HepG2 (cell line): Measurements from ENCODE around the gene CAMTA1. TPM values are rescaled to one million over a fixed set of nuclear protein-coding genes. Genes with fewer than 3 reads are reported as not detected.

Experiments
- ATAC-seq: fragments of 200-7000 bp; cut with Tn5 transposase; 3 replicates; pipeline ENCODE4 v1.9.1; 2020; ENCODE audit warnings: mild to moderate bottlenecking, moderate library complexity
- BruUV-seq: library from RNA; stranded (reverse); fragments of 400-500 nt; replicated peaks from 2 replicates; lab custom pipeline; 2021; lab: Mats Ljungman, UMichigan
- CTCF ChIA-PET: fragments of 300-600 bp; formaldehyde crosslinking; extraction: SDS; loops from one replicate; lab custom pipeline; 2021; ENCODE audit warnings: low total read pairs, inconsistent platforms, low intra/inter-chr PET ratio; lab: Yijun Ruan, JAX
- POLR2A ChIA-PET: fragments of 350-600 bp; sonication (Branson Sonifier 250); formaldehyde crosslinking; loops from one replicate; lab custom pipeline; 2020; ENCODE audit warnings: antibody characterized with exemption, inconsistent platforms; lab: Yijun Ruan, JAX
- DNase-seq: peaks from one replicate; pipeline ENCODE4 v3.0.0-alpha.2; 2015; ENCODE audit warnings: low spot score
- FAIRE-seq: peaks from 3 replicates; lab custom pipeline; 2011; peaks lifted over from hg19 to GRCh38; lab: Jason Lieb, UNC
- H2AFZ ChIP-seq: one replicate; pipeline ENCODE4 v1.6.1; 2011; ENCODE audit warnings: low read length, inconsistent platforms
- H3K27ac ChIP-seq: fragments of 300-600 bp; 3 replicates; pipeline ENCODE4 v1.8.0; 2011; ENCODE audit warnings: mixed run types, mild to moderate bottlenecking, mixed read lengths, low read length, inconsistent platforms; ENCODE audit not compliant: insufficient read depth; ENCODE audit errors: extremely low read length
- H3K27me3 ChIP-seq, 2 experiments: fragments of 200-600 bp in 1 of 2; 2 replicates in 1 of 2; 3 replicates in 1 of 2; pipeline versions ENCODE4 v1.6.0 to v1.8.0; 2011; ENCODE audit warnings: low read length in 2 of 2, mild to moderate bottlenecking in 2 of 2, moderate library complexity in 2 of 2, inconsistent platforms in 1 of 2; ENCODE audit not compliant: insufficient read depth in 2 of 2, control insufficient read depth in 1 of 2
- H3K36me3 ChIP-seq, 2 experiments: fragments of 200-600 bp in 1 of 2; replicated peaks in 1 of 2; 2 replicates in 1 of 2; 3 replicates in 1 of 2; pipeline versions ENCODE4 v1.5.1 to v1.8.0; 2011; ENCODE audit warnings: low read length in 2 of 2, inconsistent platforms in 1 of 2; ENCODE audit not compliant: insufficient read depth in 2 of 2, control insufficient read depth in 1 of 2
- H3K4me1 ChIP-seq: 2 replicates; pipeline ENCODE4 v1.5.1; 2012; ENCODE audit warnings: low read length, inconsistent platforms; ENCODE audit not compliant: insufficient read depth
- H3K4me2 ChIP-seq: 2 replicates; pipeline ENCODE4 v1.6.0; 2011; ENCODE audit warnings: low read depth, low read length, inconsistent platforms
- H3K4me3 ChIP-seq, 3 experiments: fragments of 200-600 bp in 1 of 3; sonication (generic), shearing (Covaris generic) in 1 of 3; replicated peaks in 1 of 3; 2 replicates each; pipeline ENCODE4 v1.5.1; 2011 to 2016; ENCODE audit warnings: low read length in 3 of 3, inconsistent platforms in 2 of 3, low read depth in 2 of 3, mild to moderate bottlenecking in 2 of 3, control low read depth in 1 of 3, mixed read lengths in 1 of 3; ENCODE audit not compliant: insufficient read depth in 1 of 3
- H3K79me2 ChIP-seq: one replicate; pipeline ENCODE4 v1.6.1; 2011; ENCODE audit warnings: low read length, inconsistent platforms; ENCODE audit not compliant: insufficient read depth
- H3K9ac ChIP-seq: 2 replicates; pipeline ENCODE4 v1.6.0; 2011; ENCODE audit warnings: mild to moderate bottlenecking, low read depth, low read length, inconsistent platforms; ENCODE audit not compliant: insufficient read depth
- H3K9me3 ChIP-seq: 2 replicates; pipeline ENCODE4 v1.5.1; 2012; ENCODE audit warnings: mild to moderate bottlenecking, low read length
- H4K20me1 ChIP-seq: 2 replicates; pipeline ENCODE4 v1.6.0; 2011; ENCODE audit warnings: inconsistent platforms, mild to moderate bottlenecking, low read length, moderate library complexity; ENCODE audit not compliant: insufficient read depth
- EZH2 ChIP-seq: conservative IDR thresholded peaks from 2 replicates; pipeline ENCODE4 v1.6.1; 2012; ENCODE audit warnings: mild to moderate bottlenecking, low read depth, low read length, moderate library complexity
- HES4 ChIP-seq: sonication (generic); formaldehyde crosslinking; IDR thresholded peaks from 2 replicates; pipeline ENCODE4 v1.9.0; 2021; ENCODE audit warnings: mild to moderate bottlenecking, missing genetic modification reagents, borderline replicate concordance
- WGBS: methylation state at CpG from one replicate; pipeline ENCODE4 v1.1.6; 2017; ENCODE audit warnings: low lambda C conversion rate; 5-methylcytosine and 5-hydroxymethylcytosine counted together
- in situ Hi-C: cut with HindIII; loops from 2 replicates; pipeline ENCODE4 v1.10.0; 2017; ENCODE audit warnings: low pct_unique_long_range_greater_than_20kb; ENCODE audit not compliant: extremely low pct_ligation_motif_present
- intact Hi-C: fragments of 100-400 bp; cut with micrococcal nuclease; formaldehyde crosslinking; loops from one replicate; pipeline ENCODE4 v1.10.0; 2022; ENCODE audit not compliant: unreplicated experiment
- polyA plus RNA-seq, 8 experiments: library from polyadenylated mRNA; depleted of rRNA in 3 of 8; stranded (reverse) in 7 of 8; unstranded in 1 of 8; fragments of >200 nt; fragmentation: Illumina TruSeq in 4 of 8; extraction: Trizol in 4 of 8; gene quantifications; 2 replicates each; pipeline versions ENCODE4 v1.2.1 to v1.2.3, GENCODE V29; 2011 to 2016; ENCODE audit warnings: low read depth in 4 of 8, missing spikeins in 1 of 8, mixed read lengths in 1 of 8; ENCODE audit not compliant: insufficient read depth in 1 of 8
- total RNA-seq, 5 experiments: library from RNA; depleted of rRNA; stranded (reverse); fragments of >200 nt; fragmentation: Illumina TruSeq; extraction: Trizol; gene quantifications; 2 replicates each; pipeline ENCODE4 v1.2.3, GENCODE V29; 2016; ENCODE audit warnings: low read depth in 1 of 5
- TF ChIP-seq, protein P1 (sequence below): sonication (generic); formaldehyde crosslinking; IDR thresholded peaks from one replicate; pipeline ENCODE4 v1.5.1; 2020; ENCODE audit warnings: mild to moderate bottlenecking, missing genetic modification reagents; ENCODE audit errors: not compliant biosample characterization

CAMTA1 gene
- total and polyA plus RNA-seq, 2 of the 13 experiments (the other 11 are each of a cell fraction or from before 2014, with no cell fraction given): 25.0 to 36.4 TPM

DNA sequence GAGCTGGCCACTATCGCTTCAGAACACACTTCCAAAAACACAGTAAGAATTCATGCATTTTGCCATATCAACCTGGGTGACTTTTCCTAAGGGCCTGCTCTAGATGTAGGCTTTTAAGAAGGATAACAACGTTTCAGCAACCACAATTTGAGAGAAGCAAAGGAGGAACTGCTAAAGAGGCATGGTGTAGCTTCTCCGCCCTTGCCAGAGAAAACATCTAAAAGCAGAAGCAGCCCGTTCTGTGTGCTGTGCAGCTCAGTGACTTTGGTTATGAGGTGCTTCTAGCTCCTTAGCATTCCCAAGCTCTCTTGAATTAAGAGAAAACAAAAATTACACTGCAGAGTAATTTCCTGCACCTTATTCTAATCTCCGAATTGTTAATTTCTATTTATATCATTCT, 1001.5 kb downstream of the CAMTA1 start (continued):
- TF ChIP-seq EZH2: no peak
- no peak for TF ChIP-seq HES4 (CRISPR knock-in tag)
- TF ChIP-seq, all 625 proteins: peak for 0

- intact Hi-C loops: no loop called here
- H3K4me2 ChIP-seq: no peak overlapping the region
- no peak overlapping the region for H2AFZ ChIP-seq
- H3K27ac ChIP-seq: no peak overlapping the region
- in situ Hi-C loops: no loop called here
- H3K4me1 ChIP-seq: peaks cover 4% of the 10 kb centered on the region; the same call in 1 of the 2 replicates
- POLR2A ChIA-PET: no interaction called here
- no peak overlapping the region for H3K9ac ChIP-seq
- no peak for DNase-seq
- peaks cover 2 to 13% of the 10 kb centered on the region in 2 experiments; a peak in 2 of 5 replicates for H3K36me3 ChIP-seq
- TF ChIP-seq, protein P1, sequence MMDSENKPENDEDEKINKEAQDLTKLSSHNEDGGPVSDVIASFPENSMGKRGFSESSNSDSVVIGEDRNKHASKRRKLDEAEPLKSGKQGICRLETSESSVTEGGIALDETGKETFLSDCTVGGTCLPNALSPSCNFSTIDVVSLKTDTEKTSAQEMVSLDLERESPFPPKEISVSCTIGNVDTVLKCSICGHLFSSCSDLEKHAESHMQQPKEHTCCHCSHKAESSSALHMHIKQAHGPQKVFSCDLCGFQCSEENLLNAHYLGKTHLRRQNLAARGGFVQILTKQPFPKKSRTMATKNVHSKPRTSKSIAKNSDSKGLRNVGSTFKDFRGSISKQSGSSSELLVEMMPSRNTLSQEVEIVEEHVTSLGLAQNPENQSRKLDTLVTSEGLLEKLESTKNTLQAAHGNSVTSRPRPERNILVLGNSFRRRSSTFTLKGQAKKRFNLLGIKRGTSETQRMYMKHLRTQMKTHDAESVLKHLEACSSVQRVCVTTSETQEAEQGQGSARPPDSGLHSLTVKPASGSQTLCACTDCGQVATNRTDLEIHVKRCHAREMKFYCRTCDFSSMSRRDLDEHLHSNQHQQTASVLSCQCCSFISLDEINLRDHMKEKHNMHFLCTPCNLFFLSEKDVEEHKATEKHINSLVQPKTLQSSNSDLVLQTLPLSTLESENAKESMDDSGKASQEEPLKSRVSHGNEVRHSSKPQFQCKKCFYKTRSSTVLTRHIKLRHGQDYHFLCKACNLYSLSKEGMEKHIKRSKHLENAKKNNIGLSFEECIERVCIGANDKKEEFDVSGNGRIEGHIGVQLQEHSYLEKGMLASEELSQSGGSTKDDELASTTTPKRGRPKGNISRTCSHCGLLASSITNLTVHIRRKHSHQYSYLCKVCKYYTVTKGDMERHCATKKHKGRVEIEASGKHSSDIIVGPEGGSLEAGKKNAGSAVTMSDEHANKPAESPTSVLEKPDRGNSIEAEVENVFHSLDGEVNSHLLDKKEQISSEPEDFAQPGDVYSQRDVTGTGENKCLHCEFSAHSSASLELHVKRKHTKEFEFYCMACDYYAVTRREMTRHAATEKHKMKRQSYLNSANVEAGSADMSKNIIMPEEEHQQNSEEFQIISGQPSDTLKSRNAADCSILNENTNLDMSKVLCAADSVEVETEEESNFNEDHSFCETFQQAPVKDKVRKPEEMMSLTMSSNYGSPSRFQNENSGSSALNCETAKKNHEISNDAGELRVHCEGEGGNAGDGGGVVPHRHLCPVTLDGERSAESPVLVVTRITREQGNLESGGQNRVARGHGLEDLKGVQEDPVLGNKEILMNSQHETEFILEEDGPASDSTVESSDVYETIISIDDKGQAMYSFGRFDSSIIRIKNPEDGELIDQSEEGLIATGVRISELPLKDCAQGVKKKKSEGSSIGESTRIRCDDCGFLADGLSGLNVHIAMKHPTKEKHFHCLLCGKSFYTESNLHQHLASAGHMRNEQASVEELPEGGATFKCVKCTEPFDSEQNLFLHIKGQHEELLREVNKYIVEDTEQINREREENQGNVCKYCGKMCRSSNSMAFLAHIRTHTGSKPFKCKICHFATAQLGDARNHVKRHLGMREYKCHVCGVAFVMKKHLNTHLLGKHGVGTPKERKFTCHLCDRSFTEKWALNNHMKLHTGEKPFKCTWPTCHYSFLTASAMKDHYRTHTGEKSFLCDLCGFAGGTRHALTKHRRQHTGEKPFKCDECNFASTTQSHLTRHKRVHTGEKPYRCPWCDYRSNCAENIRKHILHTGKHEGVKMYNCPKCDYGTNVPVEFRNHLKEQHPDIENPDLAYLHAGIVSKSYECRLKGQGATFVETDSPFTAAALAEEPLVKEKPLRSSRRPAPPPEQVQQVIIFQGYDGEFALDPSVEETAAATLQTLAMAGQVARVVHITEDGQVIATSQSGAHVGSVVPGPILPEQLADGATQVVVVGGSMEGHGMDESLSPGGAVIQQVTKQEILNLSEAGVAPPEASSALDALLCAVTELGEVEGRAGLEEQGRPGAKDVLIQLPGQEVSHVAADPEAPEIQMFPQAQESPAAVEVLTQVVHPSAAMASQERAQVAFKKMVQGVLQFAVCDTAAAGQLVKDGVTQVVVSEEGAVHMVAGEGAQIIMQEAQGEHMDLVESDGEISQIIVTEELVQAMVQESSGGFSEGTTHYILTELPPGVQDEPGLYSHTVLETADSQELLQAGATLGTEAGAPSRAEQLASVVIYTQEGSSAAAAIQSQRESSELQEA (CRISPR knock-in tag): no peak
- TF ChIP-seq, all 625 proteins: peak for 0
- 66% methylated on average over 5 of the region's 5 CpGs for WGBS
- Histone ChIP-seq H3K27me3 (no peaks in the 10 kb centered on the region), H4K20me1 (no peaks in the 10 kb centered on the region), H3K4me3 (no peak overlapping the region), H3K79me2 (no peaks in the 10 kb centered on the region), H3K9me3 (peaks cover 21% of the 10 kb centered on the region)
- BruUV-seq: no TSS peak
- ATAC-seq: no peak
- CTCF ChIA-PET: no interaction called here
- FAIRE-seq: no peak
Observed at GRCh38 chr1:7789828-7790227, 1004.6 kb downstream of the CAMTA1 start.
